ENCODE data around the gene PPP6R1. TPM values are rescaled to one million over a fixed set of nuclear protein-coding genes. Genes with fewer than 3 reads are reported as not detected.

The PPP6R1 gene
- total and polyA plus RNA-seq, 2 of the 13 experiments (the other 11 are each of a cell fraction or from before 2014, with no cell fraction given): 25.8 to 54.0 TPM

DNA sequence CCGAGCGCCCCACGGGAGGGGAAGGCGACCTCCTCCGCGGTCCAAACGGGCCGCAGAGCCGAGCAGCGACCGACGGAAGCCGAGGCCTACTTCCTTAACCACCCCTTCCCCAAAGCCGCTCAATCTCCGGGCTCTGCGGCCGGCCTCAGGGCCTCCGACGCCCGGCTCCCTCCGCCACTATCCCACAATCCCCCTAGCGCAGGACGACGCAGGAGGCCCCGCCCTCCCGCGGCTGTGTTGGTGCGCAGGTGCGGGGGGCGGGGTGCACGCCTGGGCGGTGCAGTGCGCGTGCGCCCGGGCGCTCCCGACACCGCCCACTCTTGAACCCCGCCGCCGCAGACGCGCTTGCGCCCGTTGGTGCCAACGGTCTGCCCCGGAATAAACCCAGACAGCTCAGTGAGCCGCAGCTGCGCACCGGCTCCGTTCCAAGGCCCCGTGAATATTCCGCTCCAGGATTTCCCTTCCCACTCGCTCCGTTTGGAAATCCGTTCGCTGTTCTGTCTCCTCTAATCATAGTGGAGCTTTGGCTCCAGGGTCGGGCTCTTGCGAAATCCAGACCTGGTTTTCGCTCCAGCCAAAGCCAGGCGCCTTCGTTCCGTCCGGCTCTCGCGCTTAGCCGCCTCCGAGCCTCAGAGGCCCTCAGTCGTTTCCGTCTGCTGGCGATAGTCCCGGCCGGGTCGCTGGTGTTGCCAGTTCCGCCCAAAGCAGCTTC, at the start of gene PPP6R1 (continued):
- TF ChIP-seq, protein P1, sequence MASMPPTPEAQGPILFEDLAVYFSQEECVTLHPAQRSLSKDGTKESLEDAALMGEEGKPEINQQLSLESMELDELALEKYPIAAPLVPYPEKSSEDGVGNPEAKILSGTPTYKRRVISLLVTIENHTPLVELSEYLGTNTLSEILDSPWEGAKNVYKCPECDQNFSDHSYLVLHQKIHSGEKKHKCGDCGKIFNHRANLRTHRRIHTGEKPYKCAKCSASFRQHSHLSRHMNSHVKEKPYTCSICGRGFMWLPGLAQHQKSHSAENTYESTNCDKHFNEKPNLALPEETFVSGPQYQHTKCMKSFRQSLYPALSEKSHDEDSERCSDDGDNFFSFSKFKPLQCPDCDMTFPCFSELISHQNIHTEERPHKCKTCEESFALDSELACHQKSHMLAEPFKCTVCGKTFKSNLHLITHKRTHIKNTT (CRISPR knock-in tag; IDR thresholded peaks at IDR 0.05): 0 out of 2 replicates have a peak, but pooled peaks have one; percentile 24
- TF ChIP-seq ZNF710 (CRISPR knock-in tag; IDR thresholded peaks at IDR 0.05; ENCODE audit: borderline replicate concordance): peak; percentile 58; the same call in 1 of the 2 replicates
- TF ChIP-seq, protein P2, sequence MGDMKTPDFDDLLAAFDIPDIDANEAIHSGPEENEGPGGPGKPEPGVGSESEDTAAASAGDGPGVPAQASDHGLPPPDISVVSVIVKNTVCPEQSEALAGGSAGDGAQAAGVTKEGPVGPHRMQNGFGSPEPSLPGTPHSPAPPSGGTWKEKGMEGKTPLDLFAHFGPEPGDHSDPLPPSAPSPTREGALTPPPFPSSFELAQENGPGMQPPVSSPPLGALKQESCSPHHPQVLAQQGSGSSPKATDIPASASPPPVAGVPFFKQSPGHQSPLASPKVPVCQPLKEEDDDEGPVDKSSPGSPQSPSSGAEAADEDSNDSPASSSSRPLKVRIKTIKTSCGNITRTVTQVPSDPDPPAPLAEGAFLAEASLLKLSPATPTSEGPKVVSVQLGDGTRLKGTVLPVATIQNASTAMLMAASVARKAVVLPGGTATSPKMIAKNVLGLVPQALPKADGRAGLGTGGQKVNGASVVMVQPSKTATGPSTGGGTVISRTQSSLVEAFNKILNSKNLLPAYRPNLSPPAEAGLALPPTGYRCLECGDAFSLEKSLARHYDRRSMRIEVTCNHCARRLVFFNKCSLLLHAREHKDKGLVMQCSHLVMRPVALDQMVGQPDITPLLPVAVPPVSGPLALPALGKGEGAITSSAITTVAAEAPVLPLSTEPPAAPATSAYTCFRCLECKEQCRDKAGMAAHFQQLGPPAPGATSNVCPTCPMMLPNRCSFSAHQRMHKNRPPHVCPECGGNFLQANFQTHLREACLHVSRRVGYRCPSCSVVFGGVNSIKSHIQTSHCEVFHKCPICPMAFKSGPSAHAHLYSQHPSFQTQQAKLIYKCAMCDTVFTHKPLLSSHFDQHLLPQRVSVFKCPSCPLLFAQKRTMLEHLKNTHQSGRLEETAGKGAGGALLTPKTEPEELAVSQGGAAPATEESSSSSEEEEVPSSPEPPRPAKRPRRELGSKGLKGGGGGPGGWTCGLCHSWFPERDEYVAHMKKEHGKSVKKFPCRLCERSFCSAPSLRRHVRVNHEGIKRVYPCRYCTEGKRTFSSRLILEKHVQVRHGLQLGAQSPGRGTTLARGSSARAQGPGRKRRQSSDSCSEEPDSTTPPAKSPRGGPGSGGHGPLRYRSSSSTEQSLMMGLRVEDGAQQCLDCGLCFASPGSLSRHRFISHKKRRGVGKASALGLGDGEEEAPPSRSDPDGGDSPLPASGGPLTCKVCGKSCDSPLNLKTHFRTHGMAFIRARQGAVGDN (CRISPR knock-in tag; IDR thresholded peaks at IDR 0.05): peak; percentile 87
- TF ChIP-seq ZBTB8A (CRISPR knock-in tag; IDR thresholded peaks at IDR 0.05; ENCODE audit: borderline replicate concordance, low read depth): no peak; the same call in 1 of the 2 replicates
- TF ChIP-seq ZEB1 (IDR thresholded peaks at IDR 0.05; ENCODE audit: insufficient replicate concordance, low read depth): peak; percentile 83
- 0 out of 2 replicates have a peak, but pooled peaks have one; percentile 19 for TF ChIP-seq ZZZ3 (CRISPR knock-in tag; IDR thresholded peaks at IDR 0.05; ENCODE audit: borderline replicate concordance)
- peak; percentile 95; the same call in 1 of the 2 replicates for TF ChIP-seq ZNF766 (CRISPR knock-in tag; IDR thresholded peaks at IDR 0.05; ENCODE audit: borderline replicate concordance)
- TF ChIP-seq, protein P3, sequence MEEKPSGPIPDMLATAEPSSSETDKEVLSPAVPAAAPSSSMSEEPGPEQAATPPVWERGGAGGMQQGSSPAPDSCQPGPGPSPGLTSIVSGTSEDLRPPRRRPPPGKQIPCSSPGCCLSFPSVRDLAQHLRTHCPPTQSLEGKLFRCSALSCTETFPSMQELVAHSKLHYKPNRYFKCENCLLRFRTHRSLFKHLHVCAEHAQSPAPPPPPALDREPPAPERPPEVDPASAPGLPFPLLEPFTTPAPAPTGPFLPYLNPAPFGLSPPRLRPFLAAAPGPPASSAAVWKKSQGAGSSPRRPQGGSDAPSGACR (CRISPR knock-in tag; IDR thresholded peaks at IDR 0.05): peak; percentile 96
- no peak for TF ChIP-seq ZNF616 (CRISPR knock-in tag; IDR thresholded peaks at IDR 0.05; ENCODE audit: low read depth)
- TF ChIP-seq SOX6 (IDR thresholded peaks at IDR 0.05): no peak
- peak; percentile 83 for TF ChIP-seq SOX6 (CRISPR knock-in tag; IDR thresholded peaks at IDR 0.05)
- no peak for TF ChIP-seq ZBTB49 (CRISPR knock-in tag; IDR thresholded peaks at IDR 0.05; ENCODE audit: borderline replicate concordance)
- no peak for TF ChIP-seq POLR2AphosphoS2 (IDR thresholded peaks at IDR 0.05; ENCODE audit: low read depth, low read length)
